MCF 10A (cell line): Measurements from ENCODE around the gene THAP2. TPM values are rescaled to one million over a fixed set of nuclear protein-coding genes. Genes with fewer than 3 reads are reported as not detected.

ENCODE experiments used
- BruUV-seq: library from RNA; stranded (reverse); fragments of 400-500 nt; replicated peaks from 2 replicates; lab custom pipeline; 2021; lab: Mats Ljungman, UMichigan
- CTCF ChIA-PET: fragments of 300-600 bp; sonication (Branson Sonifier 250); formaldehyde crosslinking; extraction: SDS; loops from one replicate; lab custom pipeline; 2021; ENCODE audit warnings: antibody characterized with exemption, inconsistent platforms; lab: Yijun Ruan, JAX
- POLR2A ChIA-PET: fragments of 300-600, 350-650 bp; sonication (Branson Sonifier 250); formaldehyde crosslinking; extraction: SDS; loops from one replicate; lab custom pipeline; 2020; ENCODE audit warnings: antibody characterized with exemption, inconsistent platforms; lab: Yijun Ruan, JAX
- DNase-seq: peaks from one replicate; pipeline ENCODE4 v3.0.0-alpha.2; 2018; ENCODE audit not compliant: unreplicated experiment
- H3K27ac Mint-ChIP-seq: one replicate; pipeline ENCODE4 v1.8.0; 2022; ENCODE audit warnings: mild to moderate bottlenecking, low read depth, mixed read lengths; ENCODE audit not compliant: unreplicated experiment
- H3K27me3 Mint-ChIP-seq: one replicate; pipeline ENCODE4 v1.8.0; 2022; ENCODE audit warnings: mixed read lengths; ENCODE audit not compliant: insufficient read depth, unreplicated experiment
- H3K36me3 Mint-ChIP-seq: one replicate; pipeline ENCODE4 v1.8.0; 2022; ENCODE audit warnings: mild to moderate bottlenecking, moderate library complexity, mixed read lengths; ENCODE audit not compliant: insufficient read depth, unreplicated experiment
- H3K4me1 Mint-ChIP-seq: one replicate; pipeline ENCODE4 v1.8.0; 2022; ENCODE audit warnings: mixed read lengths; ENCODE audit not compliant: insufficient read depth, unreplicated experiment
- H3K4me3 Mint-ChIP-seq: one replicate; pipeline ENCODE4 v1.8.0; 2022; ENCODE audit warnings: mild to moderate bottlenecking, moderate library complexity, mixed read lengths; ENCODE audit not compliant: unreplicated experiment
- H3K9me3 Mint-ChIP-seq: one replicate; pipeline ENCODE4 v1.8.0; 2022; ENCODE audit warnings: mixed read lengths; ENCODE audit not compliant: unreplicated experiment
- CTCF ChIP-seq: fragments of 200-600 bp; IDR thresholded peaks from one replicate; pipeline ENCODE4 v1.8.0; 2022; ENCODE audit warnings: antibody characterized with exemption, mild to moderate bottlenecking; ENCODE audit not compliant: unreplicated experiment
- intact Hi-C: fragments of 100-400 bp; cut with micrococcal nuclease; formaldehyde crosslinking; loops from 2 replicates; pipeline ENCODE4 v1.14.1; 2022
- total RNA-seq: library from RNA; stranded (reverse); gene quantifications from 2 replicates; pipeline ENCODE4 v1.2.3, GENCODE V29; 2022

The THAP2 gene
- total RNA-seq, 1 experiment from 2014 or later: 13.0 TPM

DNA sequence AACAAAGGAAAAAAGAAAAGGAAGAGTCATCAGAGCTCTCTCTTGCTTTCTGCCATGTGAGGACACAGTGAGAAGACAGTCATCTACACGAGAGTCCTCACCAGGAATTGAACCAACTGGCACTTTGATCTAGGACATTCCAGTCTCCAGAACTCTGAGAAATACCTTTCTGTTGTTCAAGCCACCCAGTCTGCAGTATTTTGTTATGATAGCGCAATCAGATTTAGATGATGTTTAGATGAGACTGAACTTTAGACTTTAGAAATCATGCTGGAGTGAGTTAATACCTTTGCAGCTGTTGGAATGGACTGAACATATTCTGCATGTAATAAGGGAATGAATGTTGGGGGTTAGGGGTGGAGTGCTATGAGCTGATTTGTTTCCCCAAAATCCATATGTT, 62.4 kb downstream of the THAP2 start:
- ChIA-PET POLR2A (interaction anchor here (0.6 to 1.8 kb wide), 2 partner anchors 40 to 41 kb away, joined by 3 to 6 read pairs; partner anchors contain the start of gene TMEM19), CTCF (interaction anchor here (0.7 to 1.7 kb wide), 3 partner anchors 21 to 40 kb away, joined by 3 to 7 read pairs (median 5); partner anchors contain the start of gene TMEM19)
- H3K4me3 Mint-ChIP-seq: no peak overlapping the region
- no peaks in the 10 kb centered on the region for H3K27me3 Mint-ChIP-seq
- H3K4me1 Mint-ChIP-seq: peaks cover 13% of the 10 kb centered on the region
- H3K9me3 Mint-ChIP-seq: peaks cover 15% of the 10 kb centered on the region
- TF ChIP-seq CTCF: no peak
- H3K27ac Mint-ChIP-seq: no peak overlapping the region
- intact Hi-C loops: no loop called here
- H3K36me3 Mint-ChIP-seq: no peaks in the 10 kb centered on the region
- no TSS peak for BruUV-seq
- DNase-seq: no peak

- peaks cover 13% of the 10 kb centered on the region for H3K4me1 Mint-ChIP-seq
- no TSS peak for BruUV-seq
- CTCF ChIA-PET: interaction anchor here (0.9 kb wide), 1 partner anchor 10 kb away, joined by 3 read pairs; no protein-coding TSS in a partner anchor
- intact Hi-C loops: no loop called here
- no peak overlapping the region for H3K27ac Mint-ChIP-seq
- no peak for TF ChIP-seq CTCF
- DNase-seq: no peak
- H3K27me3 Mint-ChIP-seq: no peaks in the 10 kb centered on the region
- no peak overlapping the region for H3K4me3 Mint-ChIP-seq
- POLR2A ChIA-PET: interaction anchor here (0.6 kb wide), 1 partner anchor 68 kb away, joined by 4 read pairs; no protein-coding TSS in a partner anchor
- no peaks in the 10 kb centered on the region for H3K36me3 Mint-ChIP-seq
- H3K9me3 Mint-ChIP-seq: peaks cover 15% of the 10 kb centered on the region
Observed at GRCh38 chr12:71727958-71728357, 63.9 kb downstream of the THAP2 start.

Other genes with a start within 250 kb of the THAP2 start
- gene LGR5, start 224.5 kb upstream of the THAP2 start, total RNA-seq: not detected in 2 replicates
- gene ZFC3H1, start 453 bp upstream of the THAP2 start, total RNA-seq: 55.3 and 55.8 TPM in 2 replicates
- gene TMEM19, start 21.8 kb downstream of the THAP2 start, total RNA-seq: 7.2 and 7.3 TPM in 2 replicates
- gene RAB21, start 90.6 kb downstream of the THAP2 start, total RNA-seq: 86.4 and 88.0 TPM in 2 replicates
- gene TBC1D15, start 175.5 kb downstream of the THAP2 start, total RNA-seq: 42.4 and 43.8 TPM in 2 replicates